NCI-H69 (cell line): Measurements from ENCODE around the gene TXLNA.
A peak's percentile ranks its signal among the peaks of the same experiment; 100 is the strongest.
"Not testable (repeated sequence)": the region's sequence is repeated elsewhere in the genome, so short reads cannot be mapped to it uniquely, and the experiment has no call there.

Experiments
- DNase-seq: peaks from one replicate; lab custom pipeline; 2025; lab: John Stamatoyannopoulos, UW

Gene TXLNA

DNA sequence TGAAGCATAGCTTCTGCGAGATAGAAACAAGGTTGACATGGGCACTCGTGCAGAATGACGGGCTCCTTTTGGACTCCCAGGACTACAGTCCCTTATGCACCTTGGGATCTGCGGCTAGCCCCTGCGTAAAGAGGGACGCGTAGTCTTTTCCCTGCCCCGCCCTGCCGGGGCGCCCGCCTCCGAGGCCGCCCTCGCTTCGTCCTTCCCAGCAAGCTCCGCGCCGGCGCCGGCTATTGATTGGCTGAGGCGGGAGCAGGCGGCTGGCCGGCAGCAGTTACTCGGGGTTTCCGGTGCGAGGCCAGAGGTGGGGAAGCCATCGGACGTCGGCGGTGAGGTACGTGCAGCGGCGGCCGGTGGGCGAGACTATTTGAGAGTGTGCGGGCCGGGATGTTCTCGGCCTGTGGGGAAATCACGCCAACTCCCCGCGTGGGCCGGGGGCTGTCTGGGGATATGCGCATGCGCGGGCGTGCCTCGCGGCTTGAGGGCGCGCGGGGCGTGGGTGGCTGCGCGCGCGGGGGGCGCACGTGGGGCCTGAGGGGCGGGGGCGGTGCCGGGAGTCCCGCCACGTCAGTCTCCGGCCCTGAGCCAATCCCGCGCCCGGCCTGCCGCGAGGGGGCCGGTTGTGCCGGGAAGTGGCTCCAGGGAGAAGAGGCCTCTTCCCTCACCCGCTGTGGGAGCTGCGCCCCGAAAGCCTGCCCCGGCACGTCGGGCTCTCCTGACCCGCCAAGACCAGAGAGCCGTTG is at the start of gene TXLNA:
Gene TXLNA, plus strand, starts transcription at position 233 of the 743 bp plus-strand sequence. CDS start 671 bp downstream, outside the sequence.
- DNase-seq = peak; percentile 92

DNA sequence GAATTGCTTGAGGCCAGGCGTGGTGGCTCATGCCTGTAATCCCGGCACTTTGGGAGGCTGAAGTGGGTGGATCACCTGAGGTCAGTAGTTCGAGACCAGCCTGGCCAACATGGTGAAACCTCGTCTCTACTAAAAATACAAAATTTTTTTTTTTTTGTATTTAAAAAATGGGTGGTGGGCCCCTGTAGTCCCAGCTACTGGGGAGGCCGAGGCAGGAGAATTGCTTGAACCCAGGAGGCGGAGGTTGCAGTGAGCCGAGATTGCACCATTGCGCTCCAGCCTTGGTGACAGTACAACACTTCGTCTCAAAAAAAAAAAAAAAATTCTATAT is 45.6 kb upstream of the TXLNA start:
- not testable (repeated sequence) for DNase-seq

- no peak for DNase-seq
Observed at GRCh38 chr1:32137111-32137510, 42.4 kb upstream of the TXLNA start.

DNA sequence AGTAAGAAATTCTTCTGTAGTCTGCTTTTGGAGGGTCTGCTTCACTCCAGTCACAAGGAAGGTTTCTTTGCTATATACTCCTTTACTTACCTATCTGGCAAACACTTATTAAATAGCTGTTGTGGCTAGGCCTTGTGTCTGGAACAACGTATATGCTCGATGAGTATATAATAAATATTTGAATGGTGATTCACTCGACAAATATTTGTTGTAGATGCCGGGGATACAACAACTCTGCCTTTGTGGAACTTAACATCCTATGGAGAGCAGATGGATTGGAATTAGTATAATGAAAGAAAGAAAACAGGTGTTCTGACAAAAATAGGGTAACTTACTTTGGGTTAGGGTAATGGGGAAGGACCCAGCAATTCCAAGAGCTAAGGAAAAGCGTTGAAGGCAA is 40.5 kb upstream of the TXLNA start:
- peak; percentile 40 for DNase-seq

- DNase-seq = peak; percentile 83
Observed at GRCh38 chr1:32142446-32143301, 36.8 kb upstream of the TXLNA start.

DNA sequence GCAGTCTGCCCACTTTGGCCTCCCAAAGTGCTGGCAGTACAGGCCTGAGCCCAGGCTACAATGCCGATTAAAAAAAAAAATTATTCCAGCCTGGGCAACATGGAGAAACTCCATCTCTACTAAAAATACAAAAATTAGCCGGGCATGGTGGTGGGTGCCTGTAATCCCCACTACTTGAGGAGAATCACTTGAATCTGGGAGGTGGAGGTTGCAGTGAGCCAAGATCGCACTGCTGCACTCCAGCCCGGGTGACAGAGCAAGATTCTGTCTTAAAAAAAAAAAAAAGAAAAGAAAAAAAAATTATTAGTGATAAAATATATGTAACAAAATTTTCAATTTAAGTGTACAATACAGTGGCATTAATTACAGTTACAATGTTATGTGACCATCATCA is 36.2 kb upstream of the TXLNA start:
- not testable (repeated sequence) for DNase-seq

DNA sequence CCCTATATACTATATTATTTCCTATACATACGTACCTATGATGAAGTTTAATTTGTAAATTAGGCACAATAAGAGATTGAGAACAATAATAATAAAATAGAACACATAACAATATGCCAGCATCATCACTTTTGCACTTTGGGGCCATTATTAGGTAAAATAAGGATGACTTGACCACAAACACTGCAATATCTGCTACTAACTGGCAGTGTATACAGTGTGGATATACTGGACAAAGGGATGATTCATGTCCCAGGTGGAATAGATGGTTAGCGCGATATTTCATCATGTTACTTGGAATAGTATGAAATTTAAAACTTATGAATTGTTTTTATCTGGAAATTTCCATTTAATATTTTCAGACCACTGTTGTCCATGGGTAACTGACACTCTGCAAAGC is 35.4 kb upstream of the TXLNA start:
- no peak for DNase-seq

DNA sequence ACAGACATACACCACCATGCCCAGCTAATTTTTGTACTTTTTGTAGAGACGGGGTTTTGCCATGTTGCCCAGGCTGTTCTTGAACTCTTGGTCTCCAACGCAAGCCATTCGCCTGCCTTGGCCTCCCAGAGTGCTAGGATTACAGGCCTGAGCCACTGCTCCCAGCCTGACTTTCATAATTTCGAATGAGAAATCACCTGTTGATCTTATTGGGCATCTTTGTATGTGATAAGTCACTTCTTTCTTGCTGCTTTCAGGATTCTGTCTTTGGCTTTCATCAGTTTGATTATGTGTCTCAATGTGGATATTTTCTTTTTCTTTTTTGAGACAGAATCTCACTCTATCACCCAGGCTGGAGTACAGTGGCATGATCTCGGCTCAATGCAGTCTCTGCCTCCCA is 31.7 kb upstream of the TXLNA start:
- not testable (repeated sequence) for DNase-seq

DNA sequence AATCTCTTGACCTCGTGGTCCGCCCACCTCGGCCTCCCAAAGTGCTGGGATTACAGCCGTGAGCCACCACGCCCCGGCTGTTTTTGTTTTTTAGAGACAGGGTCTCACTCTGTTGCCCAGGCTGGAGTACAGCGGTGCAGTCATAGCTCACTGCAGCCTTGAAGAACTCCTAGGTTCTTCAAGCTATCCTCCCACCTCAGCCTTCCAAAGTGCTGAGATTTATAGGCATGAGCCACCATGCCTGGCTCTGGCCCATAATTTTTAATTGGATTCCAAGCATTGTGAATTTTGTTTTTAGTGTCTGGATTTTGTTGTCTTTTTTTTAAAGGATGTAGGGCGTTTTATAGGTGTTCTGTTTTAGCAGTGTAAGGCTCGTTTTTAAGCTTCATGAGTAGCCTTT is 28.6 kb upstream of the TXLNA start:
- DNase-seq = no peak

GRCh38 chr1:32151319-32151787 is 28.1 kb upstream of the TXLNA start:
- no peak for DNase-seq

DNA sequence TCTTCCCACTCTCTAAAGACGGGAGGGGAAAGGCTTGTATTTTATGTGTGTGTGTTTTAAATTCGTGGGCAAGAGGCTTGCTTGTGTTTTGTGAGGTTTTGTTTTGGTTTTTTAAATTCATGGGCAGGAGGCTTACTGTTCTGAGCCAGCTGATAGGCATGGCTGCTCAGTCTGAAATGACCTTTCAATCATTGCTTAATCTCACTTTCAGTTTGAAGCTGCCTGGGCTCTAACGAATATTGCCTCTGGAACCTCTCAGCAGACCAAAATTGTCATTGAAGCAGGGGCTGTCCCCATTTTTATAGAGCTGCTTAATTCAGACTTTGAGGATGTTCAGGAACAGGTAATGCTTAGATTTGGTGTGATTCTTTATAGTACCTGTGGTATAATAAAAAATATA is 20.3 kb upstream of the TXLNA start:
- no peak for DNase-seq

GRCh38 chr1:32163405-32163804 is 16.1 kb upstream of the TXLNA start:
- no peak for DNase-seq

GRCh38 chr1:32165633-32166032 is 13.8 kb upstream of the TXLNA start:
- not testable (repeated sequence) for DNase-seq

DNA sequence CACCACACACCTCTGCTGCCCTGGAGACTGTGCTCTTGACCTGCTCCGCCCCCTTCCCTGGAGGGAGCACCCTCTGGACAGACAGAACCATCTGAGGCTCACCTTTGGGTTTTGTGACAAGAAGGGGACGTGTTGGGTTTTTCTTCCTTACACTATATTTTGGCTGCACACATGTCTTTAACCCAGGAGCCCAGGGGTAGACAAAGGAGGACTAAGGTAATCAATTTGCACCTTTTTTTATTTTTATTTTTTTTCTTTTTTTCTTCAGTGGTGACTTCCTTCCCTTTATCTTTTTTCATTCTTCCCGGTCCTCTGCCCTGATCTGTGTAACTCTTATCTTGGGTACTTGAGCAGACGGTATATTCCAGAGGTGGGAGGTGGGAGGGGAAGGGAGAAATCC is 8.5 kb upstream of the TXLNA start:
- DNase-seq = no peak

DNA sequence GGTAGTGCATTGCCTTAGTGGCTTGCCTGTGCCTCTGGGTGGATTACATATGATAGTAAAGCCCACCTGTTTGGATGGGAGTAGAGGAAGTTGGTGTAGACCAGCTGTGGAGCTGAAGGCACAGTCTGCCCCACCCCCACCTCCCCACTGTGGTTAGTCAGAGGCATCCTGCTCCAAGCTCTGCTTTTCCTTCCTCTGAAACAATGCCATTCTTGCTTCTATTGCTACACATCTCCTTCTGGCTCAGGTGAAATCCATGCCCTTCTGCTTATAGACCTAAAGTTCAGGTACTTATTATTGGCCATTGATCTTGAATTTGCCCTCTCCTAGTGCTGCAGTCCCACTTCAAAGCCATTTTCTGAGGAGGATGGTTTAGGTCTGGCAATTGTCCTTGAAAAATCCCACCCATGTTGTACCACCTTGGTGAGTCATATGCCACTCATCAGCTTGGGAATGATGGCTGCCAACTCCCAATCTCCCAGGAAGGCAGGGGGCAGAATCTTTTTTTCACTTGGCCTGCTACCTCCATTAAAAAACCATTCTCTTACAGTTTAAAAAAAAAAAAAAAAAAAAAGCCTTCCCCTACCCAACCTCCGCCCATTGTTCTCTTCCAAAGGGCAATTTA is 6.7 kb upstream of the TXLNA start:
- DNase-seq = no peak

DNA sequence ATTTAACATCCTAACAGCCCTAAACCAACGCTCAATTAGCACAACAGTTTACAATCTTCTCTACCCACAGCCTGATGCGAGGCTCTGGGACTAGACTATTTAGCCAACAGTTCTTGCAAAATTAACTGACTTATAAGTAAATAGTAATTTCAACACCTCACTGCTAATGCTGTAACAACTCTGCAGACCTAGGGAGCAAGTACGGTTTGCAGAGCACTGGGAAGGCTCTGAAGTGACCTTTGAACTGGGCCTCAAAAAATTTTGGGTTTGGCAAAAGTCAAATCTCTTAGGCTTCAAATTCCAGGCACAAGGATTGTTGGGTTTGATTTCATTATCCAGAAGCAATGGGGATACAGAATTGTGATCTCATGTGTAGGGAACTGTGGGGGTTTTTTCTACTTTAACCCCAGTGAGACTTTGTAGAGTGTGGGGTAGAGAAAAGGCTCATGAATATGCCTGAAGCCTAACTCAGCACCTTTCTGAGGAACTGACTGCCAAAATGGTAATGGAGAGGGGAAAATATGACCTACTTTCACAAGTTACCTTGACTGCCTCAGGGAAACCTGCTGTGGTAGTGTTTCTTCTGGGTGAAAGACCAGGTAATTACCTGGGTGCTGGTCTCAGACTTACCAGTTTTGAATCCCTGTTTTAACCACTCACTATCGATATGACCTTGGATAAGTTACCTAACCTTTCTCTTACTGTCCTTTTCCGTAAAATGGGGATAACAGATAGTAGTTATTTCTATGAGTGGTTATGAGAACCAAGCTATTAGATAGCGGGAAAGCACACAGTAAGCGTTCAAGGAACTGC is 889 bp upstream of the TXLNA start:
- DNase-seq = no peak

- peak; percentile 64 for DNase-seq
Observed at GRCh38 chr1:32179193-32179442, 357 bp upstream of the TXLNA start.

DNA sequence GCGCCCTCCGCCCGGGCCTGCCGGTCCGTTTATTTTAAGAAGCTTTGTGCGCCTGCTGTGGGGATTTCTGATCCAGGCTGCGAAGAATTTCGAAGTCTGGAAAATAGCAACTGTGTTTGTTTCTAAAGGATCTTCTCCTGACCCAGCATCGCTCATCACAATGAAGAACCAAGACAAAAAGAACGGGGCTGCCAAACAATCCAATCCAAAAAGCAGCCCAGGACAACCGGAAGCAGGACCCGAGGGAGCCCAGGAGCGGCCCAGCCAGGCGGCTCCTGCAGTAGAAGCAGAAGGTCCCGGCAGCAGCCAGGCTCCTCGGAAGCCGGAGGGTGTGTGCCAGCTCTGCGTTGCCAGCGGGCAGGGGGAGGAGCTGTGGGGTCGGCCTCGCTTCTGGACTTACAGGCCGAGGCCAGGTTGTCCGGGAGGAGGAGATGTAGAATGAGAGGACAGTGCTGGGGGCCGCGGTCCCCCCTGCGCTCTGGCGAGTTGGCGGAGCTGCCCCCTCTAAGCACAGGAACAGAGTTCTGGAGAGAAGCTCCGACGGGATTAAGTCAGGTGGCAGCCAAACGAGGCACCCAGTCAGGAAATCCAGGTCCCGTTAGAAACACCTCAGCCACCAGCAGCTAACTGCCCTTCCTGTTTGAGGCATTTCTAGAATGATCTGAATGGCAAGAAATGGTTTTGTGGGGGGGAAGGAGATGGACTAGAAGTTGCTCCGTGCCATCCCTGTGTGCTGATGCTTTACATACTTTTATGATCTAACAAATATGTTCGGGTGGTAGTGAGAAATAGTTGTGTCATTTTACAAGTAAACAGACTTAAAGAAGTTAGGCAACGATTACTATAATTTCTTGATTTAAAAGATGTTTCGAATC is 948 bp downstream of the TXLNA start:
- peak; percentile 37 for DNase-seq

- DNase-seq = no peak
Observed at GRCh38 chr1:32181065-32181464, 1.6 kb downstream of the TXLNA start.

GRCh38 chr1:32181563-32181962 is 2.1 kb downstream of the TXLNA start:
- no peak for DNase-seq

DNA sequence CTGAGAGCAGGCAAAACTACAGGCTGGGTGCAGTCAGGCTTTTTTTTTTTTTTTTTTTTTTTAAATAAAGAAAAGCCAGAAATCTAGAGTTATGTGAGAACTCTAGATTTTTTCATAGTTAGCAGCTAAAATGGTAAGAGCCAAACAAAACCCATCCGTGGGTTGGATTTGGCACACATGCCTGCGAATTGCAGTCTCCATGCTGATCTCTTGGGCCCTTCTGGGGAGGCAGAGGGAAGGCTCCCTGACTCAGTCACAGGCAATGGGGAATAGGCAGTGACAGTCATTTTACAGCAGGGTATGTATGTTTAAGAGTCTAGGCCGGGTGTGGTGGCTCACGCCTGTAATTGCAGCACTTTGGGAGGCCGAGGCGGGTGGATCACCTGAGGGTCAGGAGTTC is 2.6 kb downstream of the TXLNA start:
- no peak for DNase-seq
